Loucy (cell line): ENCODE data around the gene PPL.

Experiments
- H2AFZ ChIP-seq: fragments of 200-600 bp; sonication (generic); 2 replicates; pipeline ENCODE4 v1.6.0; 2016; ENCODE audit warnings: antibody characterized with exemption, mild to moderate bottlenecking, low read length, moderate library complexity
- H3F3A ChIP-seq: fragments of 200-600 bp; 2 replicates; pipeline ENCODE4 v1.6.0; 2016; ENCODE audit warnings: antibody characterized with exemption, low read depth, mild to moderate bottlenecking
- H3K27me3 ChIP-seq: fragments of 200-600 bp; sonication (generic); 2 replicates; pipeline ENCODE4 v1.6.1; 2014; ENCODE audit warnings: low read length, mild to moderate bottlenecking; ENCODE audit not compliant: insufficient read depth, poor library complexity, severe bottlenecking
- H3K36me3 ChIP-seq: fragments of 200-600 bp; sonication (generic); 2 replicates; pipeline ENCODE4 v1.6.1; 2016; ENCODE audit warnings: low read length; ENCODE audit not compliant: insufficient read depth
- H3K4me1 ChIP-seq: fragments of 200-600 bp; sonication (generic); 2 replicates; pipeline ENCODE4 v1.5.1; 2014; ENCODE audit warnings: low read length, mild to moderate bottlenecking; ENCODE audit not compliant: insufficient read depth, poor library complexity, severe bottlenecking
- H3K4me2 ChIP-seq: fragments of 200-600 bp; sonication (generic); 2 replicates; pipeline ENCODE4 v1.6.0; 2014; ENCODE audit warnings: antibody characterized with exemption, low read length, low read depth, mild to moderate bottlenecking; ENCODE audit not compliant: poor library complexity, severe bottlenecking
- H3K4me3 ChIP-seq: fragments of 200-600 bp; sonication (generic); 2 replicates; pipeline ENCODE4 v1.5.1; 2014; ENCODE audit warnings: low read length, mild to moderate bottlenecking, mixed read lengths; ENCODE audit not compliant: poor library complexity, severe bottlenecking
- H3K79me2 ChIP-seq: fragments of 200-600 bp; sonication (generic); 2 replicates; pipeline ENCODE4 v1.6.1; 2014; ENCODE audit warnings: low read length; ENCODE audit not compliant: insufficient read depth
- H3K9ac ChIP-seq: fragments of 200-600 bp; sonication (generic); 2 replicates; pipeline ENCODE4 v1.6.0; 2014; ENCODE audit warnings: mild to moderate bottlenecking, low read depth, low read length, moderate library complexity; ENCODE audit not compliant: poor library complexity, severe bottlenecking
- H3K9me2 ChIP-seq: fragments of 200-600 bp; sonication (generic); replicated peaks from 2 replicates; pipeline ENCODE4 v1.6.1; 2016; ENCODE audit warnings: low read depth, low read length, mixed read lengths
- H3K9me3 ChIP-seq: fragments of 200-600 bp; sonication (generic); 2 replicates; pipeline ENCODE4 v1.6.1; 2014; ENCODE audit warnings: mild to moderate bottlenecking, antibody characterized with exemption, low read length, low read depth; ENCODE audit not compliant: insufficient read depth
- H4K20me1 ChIP-seq: fragments of 200-600 bp; sonication (generic); 2 replicates; pipeline ENCODE4 v1.6.0; 2014; ENCODE audit warnings: antibody characterized with exemption, low read length, mild to moderate bottlenecking; ENCODE audit not compliant: insufficient read depth, poor library complexity, severe bottlenecking
- CTCF ChIP-seq: fragments of 200-600 bp; sonication (generic); conservative IDR thresholded peaks from 2 replicates; pipeline ENCODE4 v1.5.1; 2014; ENCODE audit warnings: mild to moderate bottlenecking, antibody characterized with exemption, low read length
- EZH2phosphoT487 ChIP-seq: fragments of 200-600 bp; IDR thresholded peaks from 2 replicates; pipeline ENCODE4 v1.6.1; 2018; ENCODE audit warnings: antibody characterized with exemption, mild to moderate bottlenecking, moderate library complexity, borderline replicate concordance

The PPL gene

GRCh38 chr16:4883501-4883900, 53.4 kb downstream of the PPL start:
- Histone ChIP-seq H3K36me3 (peaks cover 18% of the 10 kb centered on the region; the same call in 1 of the 2 replicates), H3F3A (no peaks in the 10 kb centered on the region), H3K9me2 (no peaks in the 10 kb centered on the region), H2AFZ (no peak overlapping the region), H3K79me2 (no peaks in the 10 kb centered on the region), H3K9ac (no peak overlapping the region), H4K20me1 (no peaks in the 10 kb centered on the region), H3K4me1 (no peaks in the 10 kb centered on the region), H3K4me3 (no peak overlapping the region), H3K4me2 (no peak overlapping the region), H3K27me3 (no peaks in the 10 kb centered on the region), H3K9me3 (no peaks in the 10 kb centered on the region)
- TF ChIP-seq EZH2phosphoT487, result no peak
- no peak for TF ChIP-seq CTCF

- no peaks in the 10 kb centered on the region for H3K9me2 ChIP-seq
- no peak overlapping the region for H2AFZ ChIP-seq
- H3K9ac ChIP-seq, result no peak overlapping the region
- H4K20me1 ChIP-seq, result no peaks in the 10 kb centered on the region
- H3K9me3 ChIP-seq, result no peaks in the 10 kb centered on the region
- H3K4me2 ChIP-seq, result no peak overlapping the region
- H3K4me1 ChIP-seq, result no peaks in the 10 kb centered on the region
- H3K36me3 ChIP-seq, result peaks cover 25% of the 10 kb centered on the region; the same call in 1 of the 2 replicates
- no peak overlapping the region for H3K4me3 ChIP-seq
- TF ChIP-seq EZH2phosphoT487, result no peak
- TF ChIP-seq CTCF, result no peak
- no peaks in the 10 kb centered on the region for H3K27me3 ChIP-seq
- H3K79me2 ChIP-seq, result no peaks in the 10 kb centered on the region
- no peaks in the 10 kb centered on the region for H3F3A ChIP-seq
Measured at GRCh38 chr16:4882633-4883285, 54.2 kb downstream of the PPL start.

- no peaks in the 10 kb centered on the region for H3K9me2 ChIP-seq
- no peak for TF ChIP-seq EZH2phosphoT487
- no peak for TF ChIP-seq CTCF
- H3K4me2 ChIP-seq, result no peak overlapping the region
- H3K79me2 ChIP-seq, result no peaks in the 10 kb centered on the region
- H3K9ac ChIP-seq, result no peak overlapping the region
- no peaks in the 10 kb centered on the region for H3K27me3 ChIP-seq
- H3K36me3 ChIP-seq, result peaks cover 30% of the 10 kb centered on the region; the same call in 1 of the 2 replicates
- no peaks in the 10 kb centered on the region for H3F3A ChIP-seq
- no peak overlapping the region for H2AFZ ChIP-seq
- no peaks in the 10 kb centered on the region for H4K20me1 ChIP-seq
- no peaks in the 10 kb centered on the region for H3K9me3 ChIP-seq
- no peaks in the 10 kb centered on the region for H3K4me1 ChIP-seq
- H3K4me3 ChIP-seq, result no peak overlapping the region
Measured at GRCh38 chr16:4882000-4882632, 54.8 kb downstream of the PPL start.
